Activated naive CD4-positive, alpha-beta T cell (primary cell): ENCODE measurements around the gene HINT2.

Experiments
- DNase-seq, 4 experiments: peaks; one replicate each; lab custom pipeline; 2025; lab: John Stamatoyannopoulos, UW

The HINT2 gene

GRCh38 chr9:35811381-35812024 lies 3.3 kb downstream of the HINT2 start:
- no peak for DNase-seq

GRCh38 chr9:35810122-35810521 lies 4.7 kb downstream of the HINT2 start:
- DNase-seq: no peak

GRCh38 chr9:35808433-35808832 lies 6.4 kb downstream of the HINT2 start:
- DNase-seq: no peak

GRCh38 chr9:35806101-35806500 lies 8.7 kb downstream of the HINT2 start:
- no peak for DNase-seq

GRCh38 chr9:35801328-35802128 lies 13.3 kb downstream of the HINT2 start:
- DNase-seq: no peak

GRCh38 chr9:35800530-35800929 lies 14.3 kb downstream of the HINT2 start:
- no peak for DNase-seq

GRCh38 chr9:35798658-35799374 lies 16.0 kb downstream of the HINT2 start:
- no peak for DNase-seq

DNA sequence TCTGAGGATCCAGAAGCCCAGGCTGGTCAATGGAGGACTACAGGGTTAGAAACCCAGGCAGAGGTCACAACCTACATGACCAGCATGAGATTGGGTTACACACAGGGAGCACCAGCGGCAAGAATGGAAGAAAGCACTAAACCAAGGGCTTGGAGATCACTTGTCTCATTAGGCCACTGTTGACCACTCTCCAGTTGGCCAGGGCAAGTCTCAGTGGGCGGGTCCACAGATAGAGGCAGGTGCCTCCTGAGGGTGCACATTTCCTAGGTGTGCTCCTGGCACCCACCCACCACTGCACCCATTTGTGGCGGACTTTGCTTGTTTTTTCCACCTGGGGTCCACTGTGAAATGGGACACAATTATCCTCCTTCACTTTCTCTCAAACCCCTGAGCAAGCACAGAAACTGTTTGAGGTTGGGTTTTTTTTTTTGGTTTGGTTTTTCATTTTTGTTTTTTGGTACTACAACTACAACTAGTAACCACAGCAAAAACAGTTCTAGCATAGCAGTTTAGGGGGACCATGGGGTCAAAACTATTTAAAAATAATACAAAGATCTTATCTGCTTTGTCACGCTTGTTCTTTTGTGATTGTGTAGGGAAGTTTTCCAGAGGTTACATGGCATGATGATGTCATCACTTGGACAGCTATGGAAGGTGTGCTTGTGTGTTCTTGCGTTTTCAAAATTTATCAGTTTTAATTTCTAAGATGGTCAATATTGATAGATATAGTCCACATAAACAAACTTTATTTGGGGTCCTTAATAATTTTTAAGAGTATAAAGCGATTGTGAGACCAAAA lies 17.3 kb downstream of the HINT2 start:
- no peak for DNase-seq

DNA sequence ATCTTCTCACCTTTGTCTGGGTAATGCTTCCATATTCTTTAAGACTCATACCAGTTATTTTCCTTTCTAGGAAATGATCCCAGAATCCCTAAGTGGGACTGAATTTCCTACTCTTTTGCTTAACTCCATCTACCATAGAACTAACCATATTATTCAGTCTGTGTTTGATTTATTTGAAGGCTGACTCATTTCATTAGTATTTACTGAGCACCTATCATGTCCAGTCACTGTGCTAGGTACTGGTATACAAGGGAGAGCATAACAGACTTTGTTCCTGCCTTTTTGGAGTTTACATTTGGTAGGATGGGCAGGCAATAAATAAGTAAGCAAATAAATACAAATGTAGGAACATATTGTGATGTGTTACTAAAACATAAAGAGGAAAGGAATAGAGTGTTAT lies 19.1 kb downstream of the HINT2 start:
- DNase-seq: no peak

- no peak for DNase-seq
These were observed 21.4 kb downstream of the HINT2 start for GRCh38 chr9:35793461-35793860.

DNA sequence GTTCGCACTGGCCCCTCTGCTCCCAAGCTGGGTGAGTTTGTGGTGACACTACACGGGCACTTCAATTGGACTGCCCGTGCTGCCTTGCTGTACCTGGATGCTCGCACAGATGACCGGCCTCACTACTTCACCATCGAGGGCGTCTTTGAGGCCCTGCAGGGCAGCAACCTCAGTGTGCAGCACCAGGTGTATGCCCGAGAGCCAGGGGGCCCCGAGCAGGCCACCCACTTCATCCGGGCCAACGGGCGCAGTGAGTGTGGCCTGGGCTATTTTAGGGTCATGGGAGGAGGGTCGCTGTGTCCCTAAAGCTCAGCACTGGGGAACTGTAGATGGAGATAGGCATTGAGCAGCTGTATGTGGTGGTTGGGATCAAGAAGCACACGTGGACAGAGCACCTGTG lies 22.0 kb downstream of the HINT2 start:
- no peak for DNase-seq

DNA sequence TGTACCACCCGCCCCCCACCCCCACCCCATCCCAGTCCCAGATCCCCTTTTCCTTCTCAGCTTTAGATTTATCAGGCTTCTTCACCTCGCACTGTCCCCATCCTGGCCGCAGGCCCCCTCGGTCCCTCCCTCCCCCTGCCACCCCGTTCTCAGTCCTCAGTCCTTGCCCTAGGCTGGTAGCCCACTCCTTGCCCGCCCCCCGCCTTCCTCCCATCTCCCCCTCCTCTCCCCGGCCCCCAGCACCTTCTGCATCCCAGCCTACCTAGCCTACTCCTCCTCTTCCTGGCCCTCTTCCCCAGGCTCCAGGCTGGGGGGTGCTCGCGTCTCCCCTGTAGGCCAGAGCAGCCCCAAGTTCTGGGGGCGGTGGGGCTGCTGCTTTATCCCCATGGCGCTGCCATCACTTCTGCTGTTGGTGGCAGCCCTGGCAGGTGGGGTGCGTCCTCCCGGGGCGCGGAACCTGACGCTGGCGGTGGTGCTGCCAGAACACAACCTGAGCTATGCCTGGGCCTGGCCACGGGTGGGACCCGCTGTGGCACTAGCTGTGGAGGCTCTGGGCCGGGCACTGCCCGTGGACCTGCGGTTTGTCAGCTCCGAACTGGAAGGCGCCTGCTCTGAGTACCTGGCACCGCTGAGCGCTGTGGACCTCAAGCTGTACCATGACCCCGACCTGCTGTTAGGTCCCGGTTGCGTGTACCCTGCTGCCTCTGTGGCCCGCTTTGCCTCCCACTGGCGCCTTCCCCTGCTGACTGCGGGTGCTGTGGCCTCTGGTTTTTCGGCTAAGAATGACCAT lies 22.6 kb downstream of the HINT2 start:
- no peak for DNase-seq

GRCh38 chr9:35791297-35791921 lies 23.4 kb downstream of the HINT2 start, which contains the start of gene NPR2:
Gene NPR2, plus strand, starts transcription at chr9:35791591. Its CDS starts 818 bp downstream, at chr9:35792409.
- no peak for DNase-seq

DNA sequence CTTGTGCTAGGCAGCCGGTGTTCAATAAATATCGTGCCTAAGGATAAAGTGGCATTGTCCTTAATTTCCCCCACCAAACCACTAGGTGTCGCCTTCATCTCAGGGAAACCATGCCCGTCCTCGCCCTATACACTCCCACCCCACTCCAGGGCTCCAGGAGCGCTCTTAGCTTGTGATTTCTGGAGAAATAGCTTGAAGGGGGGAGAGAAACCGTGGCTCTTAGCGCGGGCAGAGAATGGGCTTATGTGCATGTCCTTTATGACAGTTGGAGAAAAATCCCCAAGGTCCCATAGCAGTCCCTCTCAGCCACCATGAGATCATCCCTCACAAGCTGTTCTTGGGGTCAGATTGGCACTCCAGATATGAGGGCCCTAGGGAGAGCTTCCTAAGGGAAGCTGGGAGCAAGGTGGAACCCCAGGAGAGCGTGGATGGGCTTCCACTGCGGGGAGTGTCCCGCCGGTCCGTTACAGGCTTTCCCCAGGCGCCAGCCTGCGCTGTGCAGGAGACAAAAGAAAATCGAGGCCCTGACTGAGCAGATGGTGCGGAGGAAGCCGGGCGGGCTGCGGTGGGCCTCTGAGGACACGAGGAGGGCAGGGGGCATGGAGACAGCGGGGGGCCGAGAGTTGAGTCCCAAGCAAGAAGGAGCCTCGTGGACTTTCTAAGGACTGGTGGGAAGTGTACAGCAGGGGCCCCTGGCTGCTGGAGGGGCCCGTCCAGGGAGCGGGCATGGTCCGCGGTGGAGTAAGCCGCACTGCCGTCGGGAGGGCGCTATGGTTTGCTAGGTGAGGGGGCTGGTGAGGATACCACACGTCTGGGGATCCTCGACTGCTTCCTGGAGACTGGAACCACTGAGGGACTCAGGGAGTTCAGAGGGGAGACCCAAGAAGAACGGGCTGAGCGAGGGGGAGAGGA lies 24.2 kb downstream of the HINT2 start:
- peak in 2 of 4 experiments; percentile 8 to 23 for DNase-seq

- no peak for DNase-seq
These were observed 24.8 kb downstream of the HINT2 start for GRCh38 chr9:35790025-35790384.

- no peak for DNase-seq
These were observed 25.3 kb downstream of the HINT2 start for GRCh38 chr9:35789541-35789940.

- no peak for DNase-seq
These were observed 31.4 kb downstream of the HINT2 start for GRCh38 chr9:35783418-35783817.

DNA sequence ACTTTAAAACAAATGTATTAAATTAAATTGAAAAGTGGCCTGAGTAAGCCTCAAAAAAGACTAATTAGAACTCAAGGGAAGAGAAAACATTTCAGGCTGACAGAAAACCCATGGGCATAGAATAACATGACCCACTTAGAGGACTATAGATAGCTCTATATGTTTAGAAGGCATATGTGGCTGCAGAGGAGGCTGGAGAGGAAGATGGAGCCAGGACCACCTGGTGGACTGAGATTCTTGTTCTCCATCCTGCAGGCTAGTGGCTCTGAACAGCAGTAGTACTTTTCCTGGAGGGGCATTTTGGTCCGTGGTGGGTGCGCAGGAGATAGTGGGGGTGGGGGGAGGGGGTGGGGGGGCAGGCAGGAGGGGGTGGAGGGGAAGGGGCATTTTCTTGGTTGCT lies 33.8 kb downstream of the HINT2 start:
- no peak for DNase-seq

GRCh38 chr9:35778496-35778895 lies 36.3 kb downstream of the HINT2 start:
- no peak for DNase-seq

DNA sequence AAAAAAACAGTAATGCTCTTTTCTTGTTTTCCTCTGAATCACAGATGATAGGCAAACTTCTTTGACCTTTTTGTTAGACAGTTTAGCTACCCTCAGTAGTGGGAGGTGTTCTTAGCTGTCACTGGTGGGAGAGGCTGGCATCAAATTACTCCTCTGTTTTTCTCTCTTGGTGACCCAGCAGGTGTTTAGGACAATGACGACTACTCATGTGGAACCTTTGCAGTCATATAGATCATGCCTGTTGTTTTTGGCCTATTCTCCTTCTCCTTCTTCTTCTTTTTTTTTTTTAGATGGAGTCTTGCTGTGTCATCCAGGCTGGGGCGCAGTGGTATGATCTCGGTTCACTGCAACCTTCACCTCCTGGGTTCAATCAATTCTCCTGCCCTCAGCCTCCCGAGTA lies 38.8 kb downstream of the HINT2 start:
- DNase-seq: no peak
